Measurements from ENCODE around the gene MYL12A.

DNA sequence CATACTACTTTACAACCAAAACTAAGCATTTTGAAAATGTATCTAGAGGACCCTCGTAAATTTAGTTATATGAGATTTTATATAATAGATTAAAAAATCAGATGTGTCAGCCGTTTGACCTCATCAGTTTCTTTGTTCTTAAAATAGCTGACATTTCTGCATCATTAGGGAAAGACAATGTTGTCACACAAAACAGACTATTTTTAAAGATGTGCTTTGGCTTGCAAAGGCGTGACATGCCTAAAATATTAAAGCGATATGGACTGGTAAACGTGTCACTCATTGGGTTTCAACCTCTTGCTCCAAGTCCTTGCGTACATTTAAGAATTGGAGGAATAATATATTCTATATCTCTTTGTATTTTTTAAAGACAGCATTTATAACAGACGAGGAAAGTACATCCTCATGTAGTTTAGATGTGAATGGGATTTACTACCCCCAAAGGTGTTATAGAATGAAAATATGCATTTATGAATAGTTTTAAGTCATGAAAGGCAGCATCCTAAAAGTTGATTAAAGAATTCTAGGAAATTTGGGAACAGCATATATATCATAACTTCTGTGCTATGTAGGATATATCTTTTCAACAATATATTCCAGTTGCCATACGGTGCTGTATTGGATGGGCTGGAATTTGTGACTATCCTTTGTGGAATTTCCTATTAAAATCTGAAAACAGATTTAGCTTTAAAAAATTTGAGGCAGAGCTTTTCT, 3.8 kb downstream of the MYL12A start:
- TF ChIP-seq, protein P1, sequence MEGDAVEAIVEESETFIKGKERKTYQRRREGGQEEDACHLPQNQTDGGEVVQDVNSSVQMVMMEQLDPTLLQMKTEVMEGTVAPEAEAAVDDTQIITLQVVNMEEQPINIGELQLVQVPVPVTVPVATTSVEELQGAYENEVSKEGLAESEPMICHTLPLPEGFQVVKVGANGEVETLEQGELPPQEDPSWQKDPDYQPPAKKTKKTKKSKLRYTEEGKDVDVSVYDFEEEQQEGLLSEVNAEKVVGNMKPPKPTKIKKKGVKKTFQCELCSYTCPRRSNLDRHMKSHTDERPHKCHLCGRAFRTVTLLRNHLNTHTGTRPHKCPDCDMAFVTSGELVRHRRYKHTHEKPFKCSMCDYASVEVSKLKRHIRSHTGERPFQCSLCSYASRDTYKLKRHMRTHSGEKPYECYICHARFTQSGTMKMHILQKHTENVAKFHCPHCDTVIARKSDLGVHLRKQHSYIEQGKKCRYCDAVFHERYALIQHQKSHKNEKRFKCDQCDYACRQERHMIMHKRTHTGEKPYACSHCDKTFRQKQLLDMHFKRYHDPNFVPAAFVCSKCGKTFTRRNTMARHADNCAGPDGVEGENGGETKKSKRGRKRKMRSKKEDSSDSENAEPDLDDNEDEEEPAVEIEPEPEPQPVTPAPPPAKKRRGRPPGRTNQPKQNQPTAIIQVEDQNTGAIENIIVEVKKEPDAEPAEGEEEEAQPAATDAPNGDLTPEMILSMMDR (IDR thresholded peaks at IDR 0.05; ENCODE audit: low read length), result no peak
- no peak for TF ChIP-seq EZH2 (IDR thresholded peaks at IDR 0.05; ENCODE audit: borderline replicate concordance, low read length)

Measured in OCI-LY1 (cell line).